Ishikawa (cell line): ENCODE results near the gene SYT8.

Experiments used
- MAX ChIP-seq: IDR thresholded peaks from 2 replicates; pipeline ENCODE4 v1.6.1; 2012
- TAF1 ChIP-seq: IDR thresholded peaks from 2 replicates; pipeline ENCODE4 v1.6.1; 2012; ENCODE audit warnings: low read depth, mild to moderate bottlenecking
- YY1 ChIP-seq: IDR thresholded peaks from 2 replicates; pipeline ENCODE4 v1.6.1; 2012; ENCODE audit warnings: low read depth

- TF ChIP-seq MAX (no peak), TAF1 (no peak), YY1 (no peak)
These were observed 26.9 kb downstream of the SYT8 start for GRCh38 chr11:1861435-1862411.
